Endothelial cell of umbilical vein (primary cell): ENCODE measurements around the gene ZC3HAV1L. TPM values are rescaled to one million over a fixed set of nuclear protein-coding genes. Genes with fewer than 3 reads are reported as not detected.

Source experiments
- Bru-seq: library from RNA; stranded (reverse); fragments of 400-500 nt; gene quantifications from one replicate; lab custom pipeline; 2021; lab: Mats Ljungman, UMichigan
- BruChase-seq, 2 experiments: library from RNA; stranded (reverse); fragments of 400-500 nt; gene quantifications; one replicate each; lab custom pipeline; 2021; lab: Mats Ljungman, UMichigan
- BruUV-seq: library from RNA; stranded (reverse); fragments of 400-500 nt; replicated peaks from 2 replicates; lab custom pipeline; 2021; lab: Mats Ljungman, UMichigan
- CTCF ChIA-PET: fragments of 300-600, 350-600 bp; sonication (Branson Sonifier 250); formaldehyde crosslinking; loops from one replicate; lab custom pipeline; 2021; ENCODE audit warnings: antibody characterized with exemption, inconsistent platforms; lab: Charles Lee
- POLR2A ChIA-PET: fragments of 300-600, 350-600 bp; sonication (Branson Sonifier 250); formaldehyde crosslinking; loops from one replicate; lab custom pipeline; 2021; ENCODE audit warnings: antibody characterized with exemption, inconsistent platforms; lab: Charles Lee
- DNase-seq: peaks from one replicate; pipeline ENCODE4 v3.0.0-alpha.2; 2011; ENCODE audit warnings: low read depth, low spot score
- FAIRE-seq: peaks from 2 replicates; lab custom pipeline; 2011; peaks lifted over from hg19 to GRCh38; lab: Jason Lieb, UNC
- H2AFZ ChIP-seq: 2 replicates; pipeline ENCODE4 v1.6.0; 2012; ENCODE audit warnings: low read depth, low read length, control low read depth, inconsistent platforms
- H3K27ac ChIP-seq: 2 replicates; pipeline ENCODE4 v1.5.1; 2011; ENCODE audit warnings: low read depth, mild to moderate bottlenecking, control low read depth, low read length, moderate library complexity; ENCODE audit not compliant: insufficient read depth
- H3K27me3 ChIP-seq, 2 experiments: 2 replicates each; pipeline versions ENCODE4 v1.6.0 to v1.6.1; 2011; ENCODE audit warnings: low read length in 2 of 2, mixed read lengths in 1 of 2; ENCODE audit not compliant: control insufficient read depth in 2 of 2, insufficient read depth in 2 of 2
- H3K36me3 ChIP-seq, 2 experiments: 2 replicates in 1 of 2; 3 replicates in 1 of 2; pipeline ENCODE4 v1.5.1; 2011; ENCODE audit warnings: low read length in 2 of 2, mild to moderate bottlenecking in 1 of 2, moderate library complexity in 1 of 2; ENCODE audit not compliant: control insufficient read depth in 2 of 2, insufficient read depth in 2 of 2; ENCODE audit errors: extremely low read depth in 1 of 2
- H3K4me1 ChIP-seq: 3 replicates; pipeline ENCODE4 v1.5.1; 2011; ENCODE audit warnings: mild to moderate bottlenecking, low read length; ENCODE audit not compliant: control insufficient read depth, insufficient read depth; ENCODE audit errors: extremely low read depth
- H3K4me2 ChIP-seq: 2 replicates; pipeline ENCODE4 v1.6.1; 2011; ENCODE audit warnings: low read length, control low read depth, mixed read lengths; ENCODE audit not compliant: insufficient read depth
- H3K4me3 ChIP-seq, 3 experiments: fragments of 200-600 bp in 1 of 3; sonication (generic), shearing (Covaris generic) in 1 of 3; replicated peaks in 1 of 3; 2 replicates each; pipeline ENCODE4 v1.5.1; 2011 to 2016; ENCODE audit warnings: control low read depth in 3 of 3, low read length in 3 of 3, mild to moderate bottlenecking in 2 of 3, inconsistent platforms in 1 of 3, low read depth in 1 of 3, moderate library complexity in 1 of 3; ENCODE audit not compliant: insufficient read depth in 1 of 3
- H3K79me2 ChIP-seq: 2 replicates; pipeline ENCODE4 v1.6.0; 2012; ENCODE audit warnings: low read length, inconsistent platforms; ENCODE audit not compliant: control insufficient read depth, insufficient read depth
- H3K9ac ChIP-seq: replicated peaks from 2 replicates; pipeline ENCODE3; 2011; ENCODE audit warnings: low read length, control low read depth; ENCODE audit not compliant: insufficient read depth; ENCODE audit errors: extremely low read depth
- H3K9me1 ChIP-seq: replicated peaks from 3 replicates; pipeline ENCODE4 v1.6.0; 2011; ENCODE audit warnings: mild to moderate bottlenecking, low read length; ENCODE audit not compliant: control insufficient read depth, insufficient read depth; ENCODE audit errors: extremely low read depth
- H3K9me3 ChIP-seq: replicated peaks from 2 replicates; pipeline ENCODE4 v1.5.1; 2012; ENCODE audit warnings: low read length, inconsistent platforms; ENCODE audit not compliant: control insufficient read depth, insufficient read depth
- H4K20me1 ChIP-seq: replicated peaks from 2 replicates; pipeline ENCODE3; 2011; ENCODE audit warnings: mild to moderate bottlenecking, low read length; ENCODE audit not compliant: control insufficient read depth, insufficient read depth; ENCODE audit errors: extremely low read depth
- GATA2 ChIP-seq: IDR thresholded peaks from 2 replicates; pipeline ENCODE4 v1.7.0; 2011; ENCODE audit warnings: low read depth, mild to moderate bottlenecking, moderate library complexity, mixed read lengths, low read length; ENCODE audit not compliant: insufficient read length, insufficient read depth
- JUN ChIP-seq: IDR thresholded peaks from 2 replicates; pipeline ENCODE4 v1.6.1; 2011; ENCODE audit warnings: borderline replicate concordance, low read depth; ENCODE audit not compliant: insufficient read length, insufficient read depth
- MYC ChIP-seq: IDR thresholded peaks from one replicate; pipeline ENCODE4 v1.6.1; 2011; ENCODE audit warnings: mild to moderate bottlenecking, low read depth, low read length
- POLR2A ChIP-seq: IDR thresholded peaks from 2 replicates; pipeline ENCODE4 v1.6.1; 2012; ENCODE audit warnings: low read depth, mild to moderate bottlenecking, control low read depth, low read length
- POLR2AphosphoS5 ChIP-seq: IDR thresholded peaks from 2 replicates; pipeline ENCODE4 v1.6.1; 2012; ENCODE audit warnings: low read depth, mild to moderate bottlenecking, control low read depth, low read length, moderate library complexity; ENCODE audit not compliant: insufficient read depth
- dilution Hi-C: fragments of 300-500 bp; cut with MboI; formaldehyde crosslinking; loops from one replicate; pipeline ENCODE4 v1.15.0; 2019; ENCODE audit warnings: low sequenced_read_pairs; ENCODE audit not compliant: extremely low pct_ligation_motif_present
- intact Hi-C: fragments of 100-400 bp; cut with micrococcal nuclease; formaldehyde crosslinking; loops from one replicate; pipeline ENCODE4 v1.10.0; 2022
- long read RNA-seq: library from polyadenylated mRNA; stranded (forward); transcript quantifications from one replicate; pipeline ENCODE4 v2.0.0, GENCODE V29; 2021
- polyA minus RNA-seq, 3 experiments: library from RNA; depleted of rRNA, polyadenylated mRNA; stranded (reverse); fragments of >200 nt; gene quantifications; 1 replicate in 1 of 3; 2 replicates in 2 of 3; pipeline ENCODE4 v1.2.3, GENCODE V29; 2011
- polyA plus RNA-seq, 4 experiments: library from polyadenylated mRNA; depleted of rRNA in 3 of 4; stranded (reverse) in 3 of 4; unstranded in 1 of 4; fragments of >200 nt; gene quantifications; 2 replicates each; pipeline versions ENCODE4 v1.2.1 to v1.2.3, GENCODE V29; 2011 to 2012; ENCODE audit warnings: missing spikeins in 1 of 4
- total RNA-seq: library from RNA; stranded (reverse); gene quantifications from 2 replicates; pipeline ENCODE4 v1.2.3, GENCODE V29; 2021
- TF ChIP-seq, protein P1 (sequence below): IDR thresholded peaks from 2 replicates; pipeline ENCODE4 v1.6.1; 2011; ENCODE audit not compliant: insufficient read depth, insufficient read length

The ZC3HAV1L gene
- 23.8 and 25.7 TPM in 2 replicates for total RNA-seq
- 15.9 TPM in 2 replicates for polyA plus RNA-seq
- 9.4 and 9.6 TPM in 2 replicates for polyA plus RNA-seq (2011; cell fraction: cytosol; rRNA removed)
- 11.2 and 13.2 TPM in 2 replicates for polyA plus RNA-seq (2011; cell fraction: nucleus; rRNA removed)
- 4.5 and 5.0 TPM in 2 replicates for polyA plus RNA-seq (2012)
- 18.9 and 20.5 TPM in 2 replicates for polyA minus RNA-seq
- polyA minus RNA-seq (2011; cell fraction: cytosol; rRNA and poly(A)+ RNA removed): 12.0 TPM
- 11.1 and 12.9 TPM in 2 replicates for polyA minus RNA-seq (2011; cell fraction: nucleus; rRNA and poly(A)+ RNA removed)
- percentile 88 among the genes with signal in this experiment for Bru-seq, nascent RNA
- BruChase-seq, experiment 1, labeled RNA remaining after a 6-hour chase: percentile 86 among the genes with signal in this experiment
- BruChase-seq, experiment 2, labeled RNA remaining after a 2-hour chase: percentile 89 among the genes with signal in this experiment
- long read RNA-seq, partial matches to known transcripts: 1 of 5 reads
- long read RNA-seq, other reads (novel, unspliced or antisense): 4 of 5 reads

DNA sequence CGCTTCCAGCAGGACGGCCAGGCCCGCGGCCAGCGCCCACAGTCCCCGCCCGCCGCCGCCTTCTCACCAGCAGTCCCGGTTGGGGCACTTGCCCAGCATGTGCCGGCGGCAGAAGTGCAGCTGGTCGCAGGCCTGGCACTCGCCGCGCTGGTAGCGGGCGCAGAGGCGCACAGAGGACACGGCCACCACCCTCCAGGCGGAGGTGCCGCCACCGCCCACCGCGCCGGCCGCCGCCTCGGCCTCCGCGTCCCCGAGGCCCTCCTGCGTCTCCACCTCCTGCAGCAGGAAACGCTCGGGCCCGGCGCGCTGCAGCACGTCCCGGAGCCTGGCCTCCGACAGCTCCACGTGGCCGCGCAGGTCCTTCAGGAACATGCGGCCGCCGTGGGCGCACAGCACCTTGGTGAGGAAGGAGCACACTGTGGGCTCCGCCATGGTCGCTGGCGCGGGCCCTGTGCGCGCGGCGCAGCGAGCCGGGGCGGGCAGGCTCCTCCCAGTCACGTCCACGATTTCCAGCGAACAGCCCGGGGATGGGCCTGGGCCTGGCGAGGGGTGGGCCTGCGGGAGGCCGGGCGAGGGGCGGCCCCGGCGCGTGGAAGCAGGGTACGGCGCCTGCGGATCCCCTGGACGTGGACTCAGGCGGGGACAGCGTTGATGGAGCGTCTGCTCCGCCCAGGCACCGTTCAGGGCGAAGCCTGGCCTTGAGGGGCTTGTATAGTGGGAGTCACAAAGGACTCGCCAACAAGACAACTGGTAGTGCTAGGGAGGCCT is at the start of gene ZC3HAV1L:
ZC3HAV1L (minus strand) TSS at position 457 of the 768 bp plus-strand sequence; CDS start at position 432, 25 bp downstream.
- ChIA-PET CTCF (interaction anchor here (0.6 to 1.9 kb wide), 4 partner anchors 19 to 150 kb away, joined by 3 to 14 read pairs (median 6); no protein-coding TSS in a partner anchor), POLR2A (no interaction called here)
- peak within 1 kb of the TSS; percentile 20 for H3K27ac ChIP-seq
- FAIRE-seq (peak; percentile 78), DNase-seq (peak; percentile 84)
- intact Hi-C loops: loop anchor here (1.0 to 5.0 kb wide), 4 partner anchors 23 to 307 kb away; partner anchors contain the start of gene FMC1
- no peaks in the 10 kb centered on the region for H4K20me1 ChIP-seq
- H3K4me3 ChIP-seq: peak within 1 kb of the TSS; percentile 35 to 85 (median 63)
- no peaks in the 10 kb centered on the region for H3K27me3 ChIP-seq
- peaks cover 10% of the 10 kb centered on the region for H3K4me1 ChIP-seq
- H3K36me3 ChIP-seq: peaks cover 0 to 3% of the 10 kb centered on the region in 2 experiments
- H2AFZ ChIP-seq: peak within 1 kb of the TSS; percentile 44
- peak within 1 kb of the TSS; percentile 75 for H3K9ac ChIP-seq
- peaks cover 18% of the 10 kb centered on the region for H3K79me2 ChIP-seq
- H3K9me3 ChIP-seq: no peaks in the 10 kb centered on the region
- BruUV-seq: no TSS peak
- H3K9me1 ChIP-seq: no peaks in the 10 kb centered on the region
- TF ChIP-seq GATA2: no peak
- TF ChIP-seq, protein P1, sequence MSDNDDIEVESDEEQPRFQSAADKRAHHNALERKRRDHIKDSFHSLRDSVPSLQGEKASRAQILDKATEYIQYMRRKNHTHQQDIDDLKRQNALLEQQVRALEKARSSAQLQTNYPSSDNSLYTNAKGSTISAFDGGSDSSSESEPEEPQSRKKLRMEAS: peak; percentile 39
- TF ChIP-seq MYC: no peak
- TF ChIP-seq POLR2A: peak; percentile 92
- no peak for TF ChIP-seq JUN
- peak; percentile 93 for TF ChIP-seq POLR2AphosphoS5
- dilution Hi-C loops: no loop called here
- peak within 1 kb of the TSS; percentile 55 for H3K4me2 ChIP-seq
